ENCODE measurements around the gene PARD3.

DNA sequence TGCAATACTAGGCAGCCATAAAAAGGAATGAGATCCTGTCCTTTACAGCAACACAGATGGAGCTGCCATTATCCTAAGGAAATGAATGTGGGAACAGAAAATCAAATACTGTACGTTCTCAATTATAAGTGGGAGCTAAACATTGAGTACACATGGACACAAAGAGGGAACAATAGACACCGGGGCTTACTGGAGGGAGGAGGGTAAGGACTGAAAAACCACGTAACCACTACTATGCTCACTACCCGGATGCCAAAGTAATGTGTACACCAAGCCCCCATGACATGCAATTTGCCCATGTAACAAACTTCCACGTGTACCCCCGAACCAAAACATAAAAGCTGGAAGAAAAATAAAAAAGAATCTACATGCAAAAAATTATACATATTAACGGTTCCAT lies 587.0 kb downstream of the PARD3 start:
- no peak for TF ChIP-seq POLR2A (IDR thresholded peaks at IDR 0.05)
- TF ChIP-seq, protein P1, sequence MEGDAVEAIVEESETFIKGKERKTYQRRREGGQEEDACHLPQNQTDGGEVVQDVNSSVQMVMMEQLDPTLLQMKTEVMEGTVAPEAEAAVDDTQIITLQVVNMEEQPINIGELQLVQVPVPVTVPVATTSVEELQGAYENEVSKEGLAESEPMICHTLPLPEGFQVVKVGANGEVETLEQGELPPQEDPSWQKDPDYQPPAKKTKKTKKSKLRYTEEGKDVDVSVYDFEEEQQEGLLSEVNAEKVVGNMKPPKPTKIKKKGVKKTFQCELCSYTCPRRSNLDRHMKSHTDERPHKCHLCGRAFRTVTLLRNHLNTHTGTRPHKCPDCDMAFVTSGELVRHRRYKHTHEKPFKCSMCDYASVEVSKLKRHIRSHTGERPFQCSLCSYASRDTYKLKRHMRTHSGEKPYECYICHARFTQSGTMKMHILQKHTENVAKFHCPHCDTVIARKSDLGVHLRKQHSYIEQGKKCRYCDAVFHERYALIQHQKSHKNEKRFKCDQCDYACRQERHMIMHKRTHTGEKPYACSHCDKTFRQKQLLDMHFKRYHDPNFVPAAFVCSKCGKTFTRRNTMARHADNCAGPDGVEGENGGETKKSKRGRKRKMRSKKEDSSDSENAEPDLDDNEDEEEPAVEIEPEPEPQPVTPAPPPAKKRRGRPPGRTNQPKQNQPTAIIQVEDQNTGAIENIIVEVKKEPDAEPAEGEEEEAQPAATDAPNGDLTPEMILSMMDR (IDR thresholded peaks at IDR 0.05): no peak
